HG03575 (cell line): Measurements from ENCODE around the gene KRTAP5-6.

ENCODE experiments used
- ATAC-seq: cut with Tn5 transposase; IDR thresholded peaks from one replicate; pipeline ENCODE4 v1.9.1; 2021; ENCODE audit not compliant: unreplicated experiment, insufficient number of reproducible peaks, low FRiP score; ENCODE audit errors: extremely low read depth

The KRTAP5-6 gene

GRCh38 chr11:1727861-1728260 lies 30.9 kb downstream of the KRTAP5-6 start:
- no peak for ATAC-seq

- ATAC-seq, result no peak
These were observed 31.3 kb downstream of the KRTAP5-6 start for GRCh38 chr11:1728301-1728700.

GRCh38 chr11:1728931-1729691 lies 32.1 kb downstream of the KRTAP5-6 start:
- ATAC-seq, result no peak

GRCh38 chr11:1729692-1730011 lies 32.7 kb downstream of the KRTAP5-6 start:
- no peak for ATAC-seq

- no peak for ATAC-seq
These were observed 33.1 kb downstream of the KRTAP5-6 start for GRCh38 chr11:1730059-1730629.

- ATAC-seq, result no peak
These were observed 34.6 kb downstream of the KRTAP5-6 start for GRCh38 chr11:1731451-1732059.

GRCh38 chr11:1732418-1733008 lies 35.5 kb downstream of the KRTAP5-6 start:
- no peak for ATAC-seq

- no peak for ATAC-seq
These were observed 36.2 kb downstream of the KRTAP5-6 start for GRCh38 chr11:1733009-1733715.

- ATAC-seq, result no peak
These were observed 37.0 kb downstream of the KRTAP5-6 start for GRCh38 chr11:1733716-1734640.

GRCh38 chr11:1734641-1735081 lies 37.7 kb downstream of the KRTAP5-6 start:
- no peak for ATAC-seq

GRCh38 chr11:1735271-1735670 lies 38.3 kb downstream of the KRTAP5-6 start:
- no peak for ATAC-seq

GRCh38 chr11:1736447-1736992 lies 39.5 kb downstream of the KRTAP5-6 start:
- ATAC-seq, result no peak

- no peak for ATAC-seq
These were observed 40.2 kb downstream of the KRTAP5-6 start for GRCh38 chr11:1737080-1737757.

GRCh38 chr11:1738380-1738779 lies 41.4 kb downstream of the KRTAP5-6 start:
- ATAC-seq, result no peak

GRCh38 chr11:1739576-1739975 lies 42.6 kb downstream of the KRTAP5-6 start:
- ATAC-seq, result no peak

GRCh38 chr11:1740786-1741530 lies 44.0 kb downstream of the KRTAP5-6 start:
- ATAC-seq, result no peak

- no peak for ATAC-seq
These were observed 44.7 kb downstream of the KRTAP5-6 start for GRCh38 chr11:1741741-1742140.
